ENCODE results near the gene HCRT. TPM values are rescaled to one million over a fixed set of nuclear protein-coding genes. Genes with fewer than 3 reads are reported as not detected.

The HCRT gene, protein sequence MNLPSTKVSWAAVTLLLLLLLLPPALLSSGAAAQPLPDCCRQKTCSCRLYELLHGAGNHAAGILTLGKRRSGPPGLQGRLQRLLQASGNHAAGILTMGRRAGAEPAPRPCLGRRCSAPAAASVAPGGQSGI
- not detected in 2 replicates for total RNA-seq

DNA sequence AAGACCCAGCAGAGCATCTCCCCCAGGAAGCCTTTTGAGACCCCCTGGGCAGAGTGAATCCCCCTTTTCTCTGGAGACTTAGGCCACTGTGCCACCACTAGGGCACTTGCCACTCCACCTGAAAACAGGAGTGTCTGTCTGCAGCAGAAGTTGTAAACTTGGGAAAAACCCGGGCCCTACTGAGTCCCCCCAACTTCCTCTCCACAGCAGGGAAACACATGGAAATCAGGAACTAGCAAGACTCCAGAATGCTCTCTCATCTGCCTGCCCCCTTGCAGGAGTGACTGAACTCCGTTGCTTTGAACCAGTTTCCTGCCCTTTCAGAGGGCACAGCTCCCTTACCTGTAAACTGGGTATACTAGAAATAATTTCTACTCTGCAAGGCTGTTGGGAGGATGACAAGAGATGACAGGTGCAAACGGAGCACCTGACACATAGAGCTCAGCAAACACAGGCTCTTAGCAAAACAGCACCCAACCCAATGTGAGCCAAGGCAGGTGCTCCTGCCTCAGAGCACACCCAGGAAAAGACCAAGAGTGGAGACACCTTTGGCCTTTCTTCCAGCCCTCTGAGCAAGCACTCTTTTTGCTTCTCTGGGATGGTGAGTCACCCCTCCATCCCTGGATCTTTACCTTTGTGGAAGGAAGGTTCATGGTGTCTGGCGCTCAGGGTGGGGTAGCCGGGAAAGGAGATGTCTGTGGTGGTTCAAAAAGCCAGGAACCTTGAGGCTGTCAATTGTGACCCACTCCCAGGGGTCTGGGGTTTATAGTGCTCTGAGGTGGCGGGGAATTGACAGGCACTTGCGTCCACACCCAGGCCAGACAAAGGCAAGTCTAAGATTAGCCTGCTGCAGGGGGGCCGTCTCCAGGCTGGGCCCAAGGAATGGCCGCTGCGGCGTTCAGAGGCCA, at the start of gene HCRT:
Gene HCRT (minus strand): TSS at position 740 of the 908 bp plus-strand sequence. CDS start 87 bp downstream, at position 653.

DNA sequence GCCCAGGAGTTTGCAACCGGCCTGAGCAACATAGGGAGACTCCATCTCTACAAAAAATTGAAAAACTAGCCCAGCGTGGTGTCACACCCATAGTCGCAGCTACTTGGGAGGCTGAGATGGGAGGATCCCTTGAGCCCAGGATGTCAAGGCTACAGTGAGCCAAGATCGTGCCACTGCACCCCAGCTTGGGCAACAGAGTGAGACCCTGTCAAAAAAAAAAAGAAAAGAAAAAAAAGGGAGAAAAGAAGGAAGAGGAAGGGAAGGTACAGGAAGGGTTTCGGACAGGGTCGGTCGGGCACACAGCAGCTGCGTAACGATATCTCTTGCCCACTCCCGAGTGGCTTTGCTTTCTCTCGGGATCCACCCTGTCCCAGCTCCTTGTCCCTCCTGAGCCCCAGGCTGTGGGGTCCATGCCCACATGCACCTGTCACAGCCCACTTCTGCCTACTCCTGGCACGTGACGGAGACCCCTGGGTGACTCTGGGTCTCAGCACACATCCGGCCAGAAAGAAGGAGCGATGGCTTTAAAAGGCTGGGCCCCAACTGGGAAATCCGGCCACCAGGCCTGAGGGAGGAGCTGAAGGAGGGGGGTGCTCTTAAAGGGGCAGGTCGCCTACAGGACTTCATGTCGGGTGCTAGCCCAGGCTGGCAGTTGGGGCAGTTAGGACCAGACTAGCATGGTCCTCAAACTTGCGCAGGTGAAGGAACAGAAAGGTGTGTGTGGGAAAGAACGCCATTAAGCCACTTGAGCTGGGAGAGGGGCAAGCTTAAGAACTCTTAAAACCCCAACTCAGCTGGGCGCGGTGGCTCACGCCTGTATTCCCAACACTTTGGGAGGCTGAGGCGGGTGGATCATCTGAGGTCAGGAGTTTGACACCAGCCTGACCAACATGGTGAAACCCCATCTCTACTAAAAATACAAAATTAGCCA, 9.0 kb upstream of the HCRT start, which contains the start of gene GHDC:
Gene GHDC (minus strand): TSS at position 526 of the 931 bp plus-strand sequence. CDS start 913 bp downstream, outside the sequence.

DNA sequence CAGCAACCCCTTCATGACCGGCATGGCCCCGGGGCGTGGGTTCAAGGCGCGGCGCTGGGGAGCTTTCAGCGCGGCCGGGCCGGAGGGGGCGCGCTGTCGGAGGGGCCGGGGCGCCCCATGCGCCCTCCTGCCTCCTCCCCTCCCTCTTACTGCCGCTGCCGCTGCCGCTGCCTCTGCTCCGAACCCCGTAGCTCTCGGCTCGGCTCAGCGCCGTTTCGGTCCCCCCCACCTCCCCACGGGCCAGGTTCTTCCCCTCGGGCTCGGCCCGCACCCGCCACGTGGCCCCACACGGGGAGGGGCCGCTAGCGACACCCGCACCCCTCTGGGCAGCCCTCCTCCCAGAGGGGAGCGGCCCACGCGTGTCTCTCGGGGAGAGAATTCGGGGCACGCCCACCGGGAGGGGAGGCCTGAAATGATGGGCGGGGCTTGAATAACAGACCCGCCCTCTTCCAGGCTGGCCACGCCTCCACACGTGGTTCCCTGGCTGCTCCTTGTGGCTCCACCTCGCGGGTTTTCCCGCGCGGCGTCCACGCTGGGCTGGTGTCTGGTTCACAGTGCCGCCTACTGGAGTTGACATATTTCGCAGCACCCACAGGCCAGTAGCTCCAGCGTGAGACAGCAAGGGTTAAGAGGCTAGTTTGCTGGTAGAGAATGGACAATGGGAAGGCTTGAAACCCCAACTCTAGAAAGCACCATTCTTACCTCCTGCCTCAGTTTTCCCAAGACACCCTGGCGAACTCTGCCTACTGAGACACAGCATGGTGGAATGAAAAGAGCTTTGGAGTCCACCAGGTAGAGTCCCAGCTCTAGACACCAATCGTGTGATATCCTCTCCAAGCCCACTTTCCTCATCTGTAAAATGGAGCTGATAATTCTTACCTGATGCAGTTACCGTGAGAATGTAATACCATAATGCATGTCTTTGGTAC, 4.1 kb downstream of the HCRT start, which contains the start of gene KCNH4:
Gene KCNH4 (minus strand): TSS at position 221 of the 929 bp plus-strand sequence. CDS start 197 bp downstream, at position 24.

Other genes starting within 250 kb of the HCRT start
- gene CNP, start 218.7 kb downstream of the HCRT start, total RNA-seq: 49.5 and 55.5 TPM in 2 replicates
- gene DNAJC7, start 168.0 kb downstream of the HCRT start, total RNA-seq: 63.2 and 84.4 TPM in 2 replicates
- gene NKIRAS2, start 165.4 kb downstream of the HCRT start, total RNA-seq: 30.3 and 35.0 TPM in 2 replicates
- 0.22 and 0.26 TPM in 2 replicates for gene C17orf113, start 134.9 kb downstream of the HCRT start, total RNA-seq
- not detected in 2 replicates for gene ZNF385C, start 87.0 kb downstream of the HCRT start, total RNA-seq
- 2.5 and 2.8 TPM in 2 replicates for gene DHX58, start 72.7 kb downstream of the HCRT start, total RNA-seq
- gene KAT2A, start 64.1 kb downstream of the HCRT start, total RNA-seq: 4.9 and 8.3 TPM in 2 replicates
- gene HSPB9, start 62.6 kb downstream of the HCRT start, total RNA-seq: under 0.01 TPM in 1 of 2 replicates, not detected in the other
- gene RAB5C, start 30.5 kb downstream of the HCRT start, total RNA-seq: 72.4 and 77.7 TPM in 2 replicates
- gene KCNH4, start 4.3 kb downstream of the HCRT start, total RNA-seq: under 0.01 TPM in 2 replicates
- gene GHDC, start 9.0 kb upstream of the HCRT start, total RNA-seq: 17.2 and 27.1 TPM in 2 replicates
- 32.8 and 33.8 TPM in 2 replicates for gene STAT5B, start 90.9 kb upstream of the HCRT start, total RNA-seq
- 44.3 and 56.0 TPM in 2 replicates for gene STAT5A, start 103.0 kb upstream of the HCRT start, total RNA-seq
- 91.7 and 93.9 TPM in 2 replicates for gene STAT3, start 203.0 kb upstream of the HCRT start, total RNA-seq
- gene CAVIN1, start 237.8 kb upstream of the HCRT start, total RNA-seq: 384 and 454 TPM in 2 replicates